MM.1S (cell line): ENCODE data around the gene SENP1.

ENCODE experiments used
- EZH2 ChIP-seq: fragments of 300-600 bp; sonication (generic); optimal IDR thresholded peaks from 2 replicates; pipeline ENCODE3; 2017; ENCODE audit warnings: low read depth, mild to moderate bottlenecking, antibody characterized with exemption, low read length, mixed read lengths
- EZH2phosphoT487 ChIP-seq: fragments of 300-600 bp; sonication (generic); IDR thresholded peaks from 2 replicates; pipeline ENCODE4 v1.6.1; 2018; ENCODE audit warnings: antibody characterized with exemption, low read length
- TF ChIP-seq, protein P1 (sequence below): fragments of 300-600 bp; sonication (generic); IDR thresholded peaks from 2 replicates; pipeline ENCODE4 v1.5.1; 2016; ENCODE audit warnings: antibody characterized with exemption, low read length, mixed read lengths

DNA sequence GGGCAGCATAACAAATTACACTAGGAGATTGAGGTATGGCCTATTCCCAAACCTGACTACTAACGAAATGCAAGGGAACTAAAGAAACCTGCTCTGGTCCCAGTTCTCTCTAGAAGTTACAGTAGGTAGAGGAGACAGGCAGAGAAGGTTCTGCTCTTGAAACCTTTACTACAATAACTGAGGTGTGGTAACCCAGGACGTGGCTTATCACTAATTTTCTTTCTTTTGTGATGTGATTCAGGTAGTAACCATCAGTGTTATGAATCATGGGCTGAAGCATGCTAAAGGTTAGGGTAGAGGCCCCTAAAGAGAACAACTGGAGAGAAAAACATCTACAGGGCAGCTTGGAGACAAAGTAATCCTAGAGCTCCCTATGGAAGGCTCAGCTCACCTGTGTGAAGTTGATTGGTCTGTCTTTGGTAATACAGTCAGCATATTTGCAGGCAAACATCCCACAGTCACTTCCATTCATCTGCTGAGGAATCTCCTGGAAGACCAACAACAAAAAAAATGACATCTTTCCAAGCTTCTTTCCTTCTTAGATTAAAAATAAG is 59.8 kb downstream of the SENP1 start:
- TF ChIP-seq EZH2phosphoT487 (no peak), EZH2 (no peak)
- TF ChIP-seq, protein P1, sequence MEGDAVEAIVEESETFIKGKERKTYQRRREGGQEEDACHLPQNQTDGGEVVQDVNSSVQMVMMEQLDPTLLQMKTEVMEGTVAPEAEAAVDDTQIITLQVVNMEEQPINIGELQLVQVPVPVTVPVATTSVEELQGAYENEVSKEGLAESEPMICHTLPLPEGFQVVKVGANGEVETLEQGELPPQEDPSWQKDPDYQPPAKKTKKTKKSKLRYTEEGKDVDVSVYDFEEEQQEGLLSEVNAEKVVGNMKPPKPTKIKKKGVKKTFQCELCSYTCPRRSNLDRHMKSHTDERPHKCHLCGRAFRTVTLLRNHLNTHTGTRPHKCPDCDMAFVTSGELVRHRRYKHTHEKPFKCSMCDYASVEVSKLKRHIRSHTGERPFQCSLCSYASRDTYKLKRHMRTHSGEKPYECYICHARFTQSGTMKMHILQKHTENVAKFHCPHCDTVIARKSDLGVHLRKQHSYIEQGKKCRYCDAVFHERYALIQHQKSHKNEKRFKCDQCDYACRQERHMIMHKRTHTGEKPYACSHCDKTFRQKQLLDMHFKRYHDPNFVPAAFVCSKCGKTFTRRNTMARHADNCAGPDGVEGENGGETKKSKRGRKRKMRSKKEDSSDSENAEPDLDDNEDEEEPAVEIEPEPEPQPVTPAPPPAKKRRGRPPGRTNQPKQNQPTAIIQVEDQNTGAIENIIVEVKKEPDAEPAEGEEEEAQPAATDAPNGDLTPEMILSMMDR = no peak
